H9 (cell line): ENCODE data around the gene GLRA1. TPM values are rescaled to one million over a fixed set of nuclear protein-coding genes. Genes with fewer than 3 reads are reported as not detected.

Experiments
- DNase-seq: peaks from one replicate; pipeline ENCODE4 v3.0.0-alpha.2; 2017
- H2AFZ ChIP-seq: one replicate; pipeline ENCODE4 v1.6.1; 2013; ENCODE audit warnings: mild to moderate bottlenecking, low read length, control low read depth, moderate library complexity
- H2AK5ac ChIP-seq: 2 replicates; pipeline ENCODE4 v1.6.1; 2013; ENCODE audit warnings: low read length, control low read depth, mixed read lengths; ENCODE audit not compliant: insufficient read length
- H2BK120ac ChIP-seq: one replicate; pipeline ENCODE4 v1.6.1; 2013; ENCODE audit warnings: low read depth, mild to moderate bottlenecking, low read length, control low read depth, inconsistent platforms; ENCODE audit not compliant: poor library complexity, severe bottlenecking
- H2BK12ac ChIP-seq: 2 replicates; pipeline ENCODE4 v1.6.1; 2013; ENCODE audit warnings: low read length, control low read depth, mixed read lengths, low read depth; ENCODE audit not compliant: insufficient read length
- H2BK15ac ChIP-seq: 2 replicates; pipeline ENCODE4 v1.6.1; 2013; ENCODE audit warnings: low read depth, low read length, control low read depth
- H2BK20ac ChIP-seq: one replicate; pipeline ENCODE4 v1.6.1; 2013; ENCODE audit warnings: low read depth, mild to moderate bottlenecking, low read length, control low read depth, inconsistent platforms; ENCODE audit not compliant: poor library complexity, severe bottlenecking
- H2BK5ac ChIP-seq: 2 replicates; pipeline ENCODE4 v1.6.1; 2013; ENCODE audit warnings: low read length, control low read depth, mixed read lengths; ENCODE audit not compliant: insufficient read length
- H3K14ac ChIP-seq: 2 replicates; pipeline ENCODE4 v1.6.1; 2013; ENCODE audit warnings: low read length, control low read depth; ENCODE audit not compliant: insufficient read depth
- H3K18ac ChIP-seq: 2 replicates; pipeline ENCODE4 v1.6.1; 2013; ENCODE audit warnings: low read depth, mild to moderate bottlenecking, mixed read lengths, low read length, control low read depth; ENCODE audit not compliant: insufficient read length
- H3K23ac ChIP-seq: 2 replicates; pipeline ENCODE4 v1.6.1; 2013; ENCODE audit warnings: low read length, control low read depth, mixed read lengths, low read depth; ENCODE audit not compliant: insufficient read length
- H3K23me2 ChIP-seq: 2 replicates; pipeline ENCODE4 v1.6.1; 2013; ENCODE audit warnings: low read depth, mild to moderate bottlenecking, mixed read lengths, low read length, control low read depth; ENCODE audit not compliant: insufficient read length, poor library complexity, severe bottlenecking
- H3K27ac ChIP-seq: 2 replicates; pipeline ENCODE4 v1.5.1; 2013; ENCODE audit warnings: low read length, control low read depth, mixed read lengths, low read depth; ENCODE audit not compliant: insufficient read length
- H3K27me3 ChIP-seq: 2 replicates; pipeline ENCODE4 v1.6.1; 2013; ENCODE audit warnings: low read length, control low read depth, inconsistent platforms; ENCODE audit not compliant: insufficient read depth
- H3K4ac ChIP-seq: 2 replicates; pipeline ENCODE4 v1.6.1; 2013; ENCODE audit warnings: low read depth, mild to moderate bottlenecking, control low read depth, inconsistent platforms, low read length, moderate library complexity
- H3K4me1 ChIP-seq: 2 replicates; pipeline ENCODE4 v1.6.1; 2013; ENCODE audit warnings: low read length, control low read depth, inconsistent platforms; ENCODE audit not compliant: insufficient read depth
- H3K4me2 ChIP-seq: 2 replicates; pipeline ENCODE4 v1.6.1; 2013; ENCODE audit warnings: low read length, control low read depth, mixed read lengths; ENCODE audit not compliant: insufficient read length, insufficient read depth
- H3K56ac ChIP-seq: 2 replicates; pipeline ENCODE4 v1.6.1; 2013; ENCODE audit warnings: low read depth, mild to moderate bottlenecking, mixed read lengths, low read length, control low read depth; ENCODE audit not compliant: insufficient read length
- H3K79me1 ChIP-seq: 2 replicates; pipeline ENCODE4 v1.6.1; 2013; ENCODE audit warnings: low read depth, mild to moderate bottlenecking, moderate library complexity, low read length, control low read depth, inconsistent platforms; ENCODE audit not compliant: insufficient read depth, poor library complexity, severe bottlenecking
- H3K79me2 ChIP-seq: 2 replicates; pipeline ENCODE4 v1.6.1; 2013; ENCODE audit warnings: low read length, control low read depth, inconsistent platforms; ENCODE audit not compliant: insufficient read depth
- H3K9ac ChIP-seq: 2 replicates; pipeline ENCODE4 v1.6.1; 2013; ENCODE audit warnings: low read length, control low read depth, mixed read lengths; ENCODE audit not compliant: insufficient read length; ENCODE audit errors: extremely low read depth
- H3K9me3 ChIP-seq: one replicate; pipeline ENCODE4 v1.6.1; 2013; ENCODE audit warnings: low read depth, low read length, inconsistent platforms; ENCODE audit not compliant: control insufficient read depth
- H3T11ph ChIP-seq: one replicate; pipeline ENCODE4 v1.6.1; 2013; ENCODE audit warnings: mild to moderate bottlenecking, low read length, control low read depth, inconsistent platforms
- H4K20me1 ChIP-seq: one replicate; pipeline ENCODE4 v1.6.1; 2013; ENCODE audit not compliant: control insufficient read depth, insufficient read length, insufficient read depth
- H4K5ac ChIP-seq: 2 replicates; pipeline ENCODE4 v1.6.1; 2013; ENCODE audit warnings: low read depth, mild to moderate bottlenecking, mixed read lengths, low read length, control low read depth; ENCODE audit not compliant: insufficient read length
- H4K8ac ChIP-seq: replicated peaks from 2 replicates; pipeline ENCODE4 v1.6.1; 2013; ENCODE audit warnings: low read length, control low read depth, mixed read lengths, low read depth; ENCODE audit not compliant: insufficient read length
- H4K91ac ChIP-seq: 2 replicates; pipeline ENCODE4 v1.6.1; 2013; ENCODE audit warnings: low read depth, mild to moderate bottlenecking, moderate library complexity, mixed read lengths, low read length, control low read depth; ENCODE audit not compliant: insufficient read length
- H3K27ac Mint-ChIP-seq, 3 experiments: 2 replicates in 2 of 3; 3 replicates in 1 of 3; pipeline ENCODE4 v1.8.0; 2020 to 2021; ENCODE audit warnings: mixed read lengths in 3 of 3, mild to moderate bottlenecking in 1 of 3, moderate library complexity in 1 of 3
- H3K27me3 Mint-ChIP-seq: 2 replicates; pipeline ENCODE4 v1.8.0; 2021; ENCODE audit warnings: low read depth, mild to moderate bottlenecking, moderate library complexity, mixed read lengths
- H3K36me3 Mint-ChIP-seq, 3 experiments: 2 replicates in 2 of 3; 3 replicates in 1 of 3; pipeline ENCODE4 v1.8.0; 2020 to 2021; ENCODE audit warnings: low read depth in 3 of 3, mixed read lengths in 3 of 3; ENCODE audit not compliant: insufficient read depth in 1 of 3
- H3K4me1 Mint-ChIP-seq, 2 experiments: 2 replicates each; pipeline ENCODE4 v1.8.0; 2020; ENCODE audit warnings: mixed read lengths in 2 of 2
- H3K4me3 Mint-ChIP-seq, 2 experiments: 2 replicates in 1 of 2; 3 replicates in 1 of 2; pipeline ENCODE4 v1.8.0; 2020 to 2021; ENCODE audit warnings: mild to moderate bottlenecking in 2 of 2, mixed read lengths in 2 of 2, moderate library complexity in 1 of 2
- H3K9me3 Mint-ChIP-seq, 2 experiments: 2 replicates in 1 of 2; 3 replicates in 1 of 2; pipeline ENCODE4 v1.8.0; 2020; ENCODE audit warnings: mild to moderate bottlenecking in 2 of 2, mixed read lengths in 2 of 2, moderate library complexity in 1 of 2
- CTCF ChIP-seq: fragments of 200-600 bp; sonication (generic); conservative IDR thresholded peaks from 3 replicates; pipeline ENCODE4 v1.8.0; 2021; ENCODE audit warnings: antibody characterized with exemption, mild to moderate bottlenecking
- WGBS: extraction: QIAGEN DNeasy Blood & Tissue Kit; methylation state at CpG from one replicate; pipeline ENCODE4 v1.1.7; 2013; ENCODE audit warnings: missing lambda C conversion rate, low lambda C conversion rate, mixed read lengths; ENCODE audit not compliant: insufficient read length; ENCODE audit errors: extremely low coverage; 5-methylcytosine and 5-hydroxymethylcytosine counted together
- total RNA-seq: library from RNA; stranded (reverse); gene quantifications from 2 replicates; pipeline ENCODE4 v1.2.1, GENCODE V29; 2021

The GLRA1 gene
- total RNA-seq, 1 experiment from 2014 or later: not detected

GRCh38 chr5:151798674-151799073 lies 126.0 kb downstream of the GLRA1 start:
- H3K14ac ChIP-seq: no peak overlapping the region
- H3K23me2 ChIP-seq: no peaks in the 10 kb centered on the region
- H2AFZ ChIP-seq: no peak overlapping the region
- H2AK5ac ChIP-seq: no peak overlapping the region
- no peak overlapping the region for H3K23ac ChIP-seq
- no peak overlapping the region for H2BK12ac ChIP-seq
- no peak overlapping the region for H3K4me2 ChIP-seq
- no peaks in the 10 kb centered on the region for H4K20me1 ChIP-seq
- no peak overlapping the region for H3K56ac ChIP-seq
- WGBS: no CpG with 5 or more reads among the region's 3 CpGs
- H2BK15ac ChIP-seq: no peak overlapping the region
- H3K27me3 ChIP-seq: no peaks in the 10 kb centered on the region
- H3K18ac ChIP-seq: no peak overlapping the region
- Mint-ChIP-seq H3K27ac (peak overlapping the region in 1 of 3 experiments; percentile 53; a peak in 1 of 7 replicates), H3K4me1 (no peaks in the 10 kb centered on the region), H3K36me3 (peaks cover 58 to 94% (median 93%) of the 10 kb centered on the region in 3 experiments), H3K4me3 (no peak overlapping the region), H3K27me3 (no peaks in the 10 kb centered on the region; the same call in 1 of the 2 replicates), H3K9me3 (no peaks in the 10 kb centered on the region)
- no peak for TF ChIP-seq CTCF
- no peak overlapping the region for H4K5ac ChIP-seq
- H2BK20ac ChIP-seq: no peak overlapping the region
- no peak overlapping the region for H3K9ac ChIP-seq
- H4K8ac ChIP-seq: no peak overlapping the region
- H3K9me3 ChIP-seq: no peaks in the 10 kb centered on the region
- H4K91ac ChIP-seq: no peak overlapping the region
- H3K4me1 ChIP-seq: no peaks in the 10 kb centered on the region
- H3T11ph ChIP-seq: no peak overlapping the region
- no peak overlapping the region for H2BK120ac ChIP-seq
- peaks cover 10% of the 10 kb centered on the region; the same call in 1 of the 2 replicates for H3K79me2 ChIP-seq
- peaks cover 12% of the 10 kb centered on the region for H3K79me1 ChIP-seq
- DNase-seq: no peak
- no peak overlapping the region for H3K27ac ChIP-seq
- no peak overlapping the region for H2BK5ac ChIP-seq
- no peak overlapping the region for H3K4ac ChIP-seq
